ENCODE data around the gene CFAP410.
"Not testable (repeated sequence)": the region's sequence is repeated elsewhere in the genome, so short reads cannot be mapped to it uniquely, and the experiment has no call there.

CFAP410 gene

DNA sequence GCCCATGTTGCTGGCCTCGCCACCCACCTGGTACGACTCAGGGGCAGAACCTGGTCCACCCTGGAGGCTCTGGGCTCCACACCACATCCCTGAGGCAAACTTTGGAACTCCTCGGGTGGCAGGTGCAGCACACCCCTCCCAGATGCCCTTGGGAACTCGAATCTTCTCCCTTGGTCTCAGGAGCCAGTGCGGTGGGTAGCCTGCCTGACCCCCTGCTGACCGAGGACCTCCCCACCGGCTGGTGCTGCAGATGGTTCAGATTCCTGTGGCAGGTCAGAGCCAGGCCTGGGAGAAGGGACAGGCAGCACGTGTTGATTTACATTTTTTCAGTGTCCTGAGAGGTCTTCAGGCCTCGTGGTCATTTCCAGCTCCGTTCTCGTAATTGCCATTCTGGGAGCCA, 6.3 kb upstream of the CFAP410 start:
- peaks cover 2% of the 10 kb centered on the region for H3K4me1 Mint-ChIP-seq

DNA sequence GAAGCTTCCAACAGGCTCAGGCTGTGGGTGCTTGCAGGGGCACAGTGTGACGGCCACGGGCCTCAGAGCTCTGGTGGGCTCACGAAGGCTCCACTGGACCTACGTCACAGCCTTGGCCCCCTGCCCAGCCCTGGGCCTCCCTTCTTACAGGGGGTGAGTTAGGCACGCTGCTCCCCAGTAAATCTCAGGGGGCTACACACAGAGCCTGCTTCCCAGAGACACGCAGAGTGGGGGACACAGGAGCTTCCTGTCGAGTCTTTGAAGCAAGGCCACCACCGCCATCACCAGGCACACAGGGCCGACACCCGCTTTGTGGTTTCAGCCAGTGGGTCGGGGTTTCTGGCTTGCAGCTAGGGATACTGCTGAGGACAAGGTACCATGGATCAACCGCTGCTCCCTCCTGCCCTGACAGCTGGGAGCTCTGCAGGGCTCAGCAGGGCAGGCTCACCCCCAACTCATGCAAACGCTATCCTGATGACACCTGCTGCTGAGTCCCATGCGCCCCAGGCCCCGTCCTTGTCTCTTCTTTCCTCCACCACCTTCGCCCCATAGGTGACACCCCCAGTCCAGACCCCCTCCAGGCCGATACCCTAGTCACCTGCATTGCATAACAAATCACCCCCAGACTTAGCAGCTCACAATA, 5.5 kb upstream of the CFAP410 start:
- Mint-ChIP-seq H3K4me3 (no peak overlapping the region), H3K9me3 (no peaks in the 10 kb centered on the region), H3K27ac (peak overlapping the region in 1 of 3 experiments; percentile 31), H3K36me3 (ENCODE audit: low read depth) (no peaks in the 10 kb centered on the region), H3K27me3 (ENCODE audit: low read depth) (peaks cover 8% of the 10 kb centered on the region), H3K4me1 (peaks cover 7% of the 10 kb centered on the region)
- no peak for TF ChIP-seq CTCF (IDR thresholded peaks at IDR 0.05; ENCODE audit: unreplicated experiment in 3 of 3)

More for the DNA sequence above, 6.3 kb upstream of the CFAP410 start:
- peaks cover 8% of the 10 kb centered on the region for H3K27me3 Mint-ChIP-seq (ENCODE audit: low read depth)
- H3K9me3 Mint-ChIP-seq, result no peaks in the 10 kb centered on the region
- TF ChIP-seq CTCF (IDR thresholded peaks at IDR 0.05; ENCODE audit: unreplicated experiment in 3 of 3), result no peak
- no peak overlapping the region for H3K4me3 Mint-ChIP-seq
- H3K36me3 Mint-ChIP-seq (ENCODE audit: low read depth), result no peaks in the 10 kb centered on the region
- H3K27ac Mint-ChIP-seq, result no peak overlapping the region

- not testable (repeated sequence) for H3K27ac Mint-ChIP-seq; H3K9me3 Mint-ChIP-seq; H3K27me3 Mint-ChIP-seq (ENCODE audit: low read depth); H3K36me3 Mint-ChIP-seq (ENCODE audit: low read depth)
- Mint-ChIP-seq H3K4me3 (peak overlapping the region in 2 of 3 experiments; percentile 56 to 59), H3K4me1 (peaks cover 15% of the 10 kb centered on the region)
Measured at GRCh38 chr21:44342981-44343380, 3.8 kb upstream of the CFAP410 start.

GRCh38 chr21:44341726-44342458, 2.7 kb upstream of the CFAP410 start:
- H3K4me3 Mint-ChIP-seq, result peak overlapping the region; percentile 46 to 69 (median 56)
- H3K36me3 Mint-ChIP-seq (ENCODE audit: low read depth); H3K9me3 Mint-ChIP-seq: not testable (repeated sequence)

DNA sequence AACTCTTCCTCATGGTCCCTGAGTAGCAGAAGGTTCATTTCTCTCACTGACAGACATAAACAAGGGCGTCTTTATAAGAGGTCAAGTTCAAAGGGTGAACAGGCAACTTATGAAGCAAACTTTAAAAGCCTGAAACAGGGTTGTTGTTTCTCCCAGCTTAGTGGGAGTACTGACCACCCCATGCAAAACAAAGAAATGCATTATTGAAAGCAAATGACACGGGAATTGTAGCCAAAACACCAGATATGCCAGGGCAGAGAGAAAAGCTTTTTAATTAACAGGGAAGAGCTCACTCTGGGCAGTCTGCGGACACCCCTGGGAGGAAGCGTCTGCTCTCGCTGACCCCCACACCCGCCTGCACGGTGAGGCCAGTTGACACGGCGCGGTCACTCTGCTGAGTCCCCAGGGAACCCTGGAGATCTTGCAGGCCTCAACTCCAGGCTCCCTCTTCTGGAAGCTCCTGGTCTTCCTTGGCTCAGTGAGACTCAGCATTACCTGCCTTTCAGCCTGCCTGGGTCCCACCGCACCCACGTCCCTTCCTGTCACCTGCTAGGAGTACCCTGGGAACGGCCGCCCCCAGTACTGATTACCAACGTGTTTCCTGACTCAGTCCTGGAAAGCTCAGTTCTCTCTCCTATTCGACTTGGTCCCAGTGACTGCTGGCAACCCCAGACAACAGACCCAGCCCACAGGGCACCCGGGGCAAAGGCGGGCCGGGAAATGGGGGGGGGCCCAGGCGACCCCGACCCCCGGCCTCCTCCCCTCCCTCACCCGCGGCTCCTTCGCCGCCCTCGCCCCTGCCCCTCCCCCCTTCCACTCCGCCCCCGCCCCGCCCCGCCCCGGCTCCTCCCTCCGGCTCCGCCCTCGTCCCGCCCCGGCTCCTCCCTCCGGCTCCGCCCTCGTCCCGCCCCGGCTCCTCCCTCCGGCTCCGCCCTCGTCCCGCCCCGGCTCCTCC, 972 bp downstream of the CFAP410 start:
- TF ChIP-seq CTCF (IDR thresholded peaks at IDR 0.05; ENCODE audit: unreplicated experiment in 3 of 3), result peak; percentile 27 to 45 (median 29)
- Mint-ChIP-seq H3K4me3 (peak overlapping the region; percentile 72 to 88 (median 85)), H3K36me3 (ENCODE audit: low read depth) (no peaks in the 10 kb centered on the region), H3K4me1 (peaks cover 24% of the 10 kb centered on the region), H3K27ac (peak overlapping the region; percentile 82 to 95 (median 89)), H3K27me3 (ENCODE audit: low read depth) (peaks cover 4% of the 10 kb centered on the region), H3K9me3 (no peaks in the 10 kb centered on the region)

More at GRCh38 chr21:44341726-44342458, 2.7 kb upstream of the CFAP410 start:
- peak overlapping the region in 1 of 3 experiments; percentile 31 for H3K27ac Mint-ChIP-seq
- peaks cover 24% of the 10 kb centered on the region for H3K4me1 Mint-ChIP-seq
- H3K27me3 Mint-ChIP-seq (ENCODE audit: low read depth), result not testable (repeated sequence)

DNA sequence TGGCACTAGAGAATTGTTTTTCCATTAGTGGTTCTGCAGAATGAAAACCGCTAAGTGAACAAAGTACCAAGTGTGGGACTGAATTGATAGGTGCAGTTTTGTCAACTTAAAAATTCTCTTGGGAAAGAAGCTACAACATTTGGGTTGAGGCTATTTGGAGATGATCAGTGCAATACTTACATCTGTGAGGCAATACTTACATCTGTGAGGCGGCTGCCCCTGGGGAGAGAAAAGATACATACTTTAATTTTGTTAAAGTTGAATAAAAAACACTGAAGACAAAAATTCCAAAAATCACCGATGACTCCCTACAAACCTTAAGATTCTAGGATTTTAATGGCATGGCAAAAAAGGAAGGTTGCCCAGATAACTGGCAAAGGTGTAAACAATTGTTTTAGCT, 1.7 kb downstream of the CFAP410 start:
- peaks cover 6% of the 10 kb centered on the region for H3K27me3 Mint-ChIP-seq (ENCODE audit: low read depth)
- H3K9me3 Mint-ChIP-seq, result no peaks in the 10 kb centered on the region
- H3K4me3 Mint-ChIP-seq, result peak overlapping the region; percentile 72 to 88 (median 85)
- H3K4me1 Mint-ChIP-seq, result peaks cover 24% of the 10 kb centered on the region
- peak overlapping the region; percentile 82 to 95 (median 89) for H3K27ac Mint-ChIP-seq
- no peaks in the 10 kb centered on the region for H3K36me3 Mint-ChIP-seq (ENCODE audit: low read depth)
- TF ChIP-seq CTCF (IDR thresholded peaks at IDR 0.05; ENCODE audit: unreplicated experiment in 3 of 3), result no peak
